Colonic mucosa (tissue), 4 donors: Measurements from ENCODE around the gene DIS3. TPM values are rescaled to one million over a fixed set of nuclear protein-coding genes. Genes with fewer than 3 reads are reported as not detected.

Source experiments
- DNase-seq: peaks from one replicate; pipeline ENCODE4 v3.0.0-alpha.2; 2020
- H3K27ac ChIP-seq: fragments of 200-600 bp; one replicate; pipeline ENCODE4 v1.8.0; 2021
- H3K27me3 ChIP-seq: fragments of 200-600 bp; one replicate; pipeline ENCODE4 v1.8.0; 2021
- H3K36me3 ChIP-seq: fragments of 200-600 bp; one replicate; pipeline ENCODE4 v1.8.0; 2021
- H3K4me1 ChIP-seq: fragments of 200-600 bp; one replicate; pipeline ENCODE4 v1.8.0; 2021; ENCODE audit warnings: mild to moderate bottlenecking
- H3K4me3 ChIP-seq: fragments of 200-600 bp; one replicate; pipeline ENCODE4 v1.8.0; 2021
- H3K9ac ChIP-seq, 2 donors: one replicate each; pipeline ENCODE4 v1.7.0; 2013; ENCODE audit warnings: control low read depth in 2 of 2, low read depth in 2 of 2, low read length in 2 of 2
- H3K9me3 ChIP-seq: fragments of 200-600 bp; one replicate; pipeline ENCODE4 v1.8.0; 2021
- CTCF ChIP-seq: fragments of 200-600 bp; IDR thresholded peaks from one replicate; pipeline ENCODE4 v1.8.0; 2022; ENCODE audit warnings: antibody characterized with exemption, mild to moderate bottlenecking
- intact Hi-C: fragments of 100-400 bp; cut with DNase I; formaldehyde crosslinking; loops from one replicate; pipeline ENCODE4 v1.14.1; 2022
- total RNA-seq, 2 donors: library from RNA; stranded (reverse); fragmentation: NEBNext Ultra II Directional in 1 of 2; extraction: Animal tissue kit (Norgen Biotek cat#: 25700) in 1 of 2; gene quantifications; one replicate each; pipeline ENCODE4 v1.2.1, GENCODE V29; 2021
- donor health status: healthy.
- donor health status: DM: no; HTN: no; CAD: no.
- donor health status: DM: no; HTN: no; CAD: no.

Gene DIS3
- total RNA-seq, result 10 to 100 TPM; 25.0 to 27.4 TPM

- DNase-seq, result peak; percentile 99
- Histone ChIP-seq H3K9me3 (no peaks in the 10 kb centered on the region), H3K36me3 (no peaks in the 10 kb centered on the region), H3K27ac (peak within 1 kb of the TSS; percentile 91), H3K4me3 (peak within 1 kb of the TSS; percentile 99), H3K4me1 (no peaks in the 10 kb centered on the region), H3K27me3 (no peaks in the 10 kb centered on the region), H3K9ac (peak within 1 kb of the TSS; percentile 91 to 95)
- intact Hi-C loops, result loop anchor here (5.0 kb wide), 1 partner anchor 54 kb away; the partner anchor contains the start of genes BORA and MZT1
- no peak for TF ChIP-seq CTCF
These were observed at the start of gene DIS3, which contains the start of gene PIBF1 for GRCh38 chr13:72781451-72782439. Gene DIS3 (minus strand): TSS chr13:72781900. CDS start chr13:72781832, 68 bp downstream. Gene PIBF1 (plus strand): TSS chr13:72782133. CDS start chr13:72783470, 1,337 bp downstream.

GRCh38 chr13:72823724-72824123 lies 42.0 kb upstream of the DIS3 start:
- no peak for TF ChIP-seq CTCF
- no peaks in the 10 kb centered on the region for H3K27me3 ChIP-seq
- no peaks in the 10 kb centered on the region for H3K36me3 ChIP-seq

GRCh38 chr13:72823081-72823480 lies 41.4 kb upstream of the DIS3 start:
- intact Hi-C loops, result no loop called here
- TF ChIP-seq CTCF, result no peak
- no peaks in the 10 kb centered on the region for H3K9me3 ChIP-seq

More at GRCh38 chr13:72823724-72824123, 42.0 kb upstream of the DIS3 start:
- H3K9me3 ChIP-seq, result no peaks in the 10 kb centered on the region
- no peak overlapping the region for H3K27ac ChIP-seq
- no peaks in the 10 kb centered on the region for H3K4me1 ChIP-seq
- H3K9ac ChIP-seq, result no peak overlapping the region
- DNase-seq, result no peak
- H3K4me3 ChIP-seq, result no peak overlapping the region
- intact Hi-C loops, result no loop called here

GRCh38 chr13:72820898-72821279 lies 39.2 kb upstream of the DIS3 start:
- Histone ChIP-seq H3K36me3 (no peaks in the 10 kb centered on the region), H3K4me1 (no peaks in the 10 kb centered on the region), H3K4me3 (no peak overlapping the region), H3K9ac (no peak overlapping the region), H3K9me3 (no peaks in the 10 kb centered on the region), H3K27me3 (no peaks in the 10 kb centered on the region), H3K27ac (no peak overlapping the region)
- intact Hi-C loops, result no loop called here
- no peak for TF ChIP-seq CTCF
- no peak for DNase-seq

More at GRCh38 chr13:72823081-72823480, 41.4 kb upstream of the DIS3 start:
- Histone ChIP-seq H3K4me1 (no peaks in the 10 kb centered on the region), H3K27me3 (no peaks in the 10 kb centered on the region), H3K36me3 (no peaks in the 10 kb centered on the region), H3K9ac (no peak overlapping the region), H3K27ac (no peak overlapping the region), H3K4me3 (no peak overlapping the region)
- DNase-seq, result no peak

- no peak for DNase-seq
- Histone ChIP-seq H3K4me1 (no peaks in the 10 kb centered on the region), H3K4me3 (no peak overlapping the region), H3K27me3 (no peaks in the 10 kb centered on the region), H3K27ac (no peak overlapping the region), H3K9me3 (no peaks in the 10 kb centered on the region), H3K9ac (no peak overlapping the region), H3K36me3 (no peaks in the 10 kb centered on the region)
- intact Hi-C loops, result no loop called here
- TF ChIP-seq CTCF, result no peak
These were observed 38.6 kb upstream of the DIS3 start for GRCh38 chr13:72820156-72820897.
